ENCODE measurements around the gene KRT6A.
"Not testable (repeated sequence)": the region's sequence is repeated elsewhere in the genome, so short reads cannot be mapped to it uniquely, and the experiment has no call there.

KRT6A gene

DNA sequence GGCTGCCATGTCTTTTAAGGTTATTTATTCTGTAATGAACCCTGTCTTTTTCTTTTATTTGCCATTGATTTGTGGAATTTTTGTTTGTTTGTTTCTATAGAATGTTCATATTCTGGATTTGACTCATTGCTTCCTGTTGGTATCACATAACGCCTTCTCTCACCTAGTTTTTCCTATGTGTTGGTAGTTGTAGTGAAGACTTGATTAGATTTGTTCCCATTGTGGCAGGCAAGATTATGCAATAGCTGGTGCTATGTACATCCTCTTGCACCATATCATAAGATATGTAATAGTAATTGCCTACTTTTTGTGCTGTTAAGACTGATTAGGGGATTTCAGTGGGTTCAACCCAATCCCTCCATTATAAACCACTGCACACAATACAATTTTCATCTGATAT is 37.2 kb downstream of the KRT6A start:
- no peak for DNase-seq

DNA sequence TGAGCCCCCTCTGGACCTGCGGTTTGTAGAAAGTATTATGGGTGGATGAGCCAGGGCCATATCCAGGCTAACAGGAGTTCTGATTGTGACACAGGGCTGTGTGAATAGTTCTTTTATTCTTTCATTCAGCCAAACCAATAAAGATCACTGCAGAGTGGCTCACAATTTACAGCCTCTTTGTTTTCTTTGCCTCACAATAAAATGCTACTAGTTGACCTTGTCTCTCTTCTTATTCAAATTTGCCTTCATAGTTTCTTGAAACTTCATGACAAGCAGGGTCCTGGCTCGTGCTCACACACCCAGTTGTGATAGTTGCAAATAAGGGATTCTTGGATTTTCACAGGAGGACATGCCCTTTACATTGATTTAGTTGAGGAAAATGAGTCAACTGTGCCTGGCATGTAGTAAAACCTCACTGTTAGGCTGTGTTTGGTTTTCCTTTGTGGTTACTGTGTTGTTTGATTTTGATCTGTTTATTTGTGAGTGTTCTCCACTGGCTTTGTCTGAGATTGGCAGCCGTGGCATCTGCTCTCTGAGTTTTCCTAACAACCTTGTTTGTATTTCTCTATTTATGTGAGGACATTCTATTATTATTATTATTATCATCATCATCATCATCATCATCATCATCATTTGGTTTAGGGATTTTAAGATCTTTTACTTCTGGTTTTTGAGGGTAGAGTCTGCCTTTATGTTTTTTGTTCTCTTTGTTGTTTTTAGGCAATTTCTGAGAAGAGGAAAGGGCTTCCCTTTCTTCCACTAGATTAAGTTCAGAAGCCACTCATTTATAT is 38.5 kb downstream of the KRT6A start:
- no peak for DNase-seq

DNA sequence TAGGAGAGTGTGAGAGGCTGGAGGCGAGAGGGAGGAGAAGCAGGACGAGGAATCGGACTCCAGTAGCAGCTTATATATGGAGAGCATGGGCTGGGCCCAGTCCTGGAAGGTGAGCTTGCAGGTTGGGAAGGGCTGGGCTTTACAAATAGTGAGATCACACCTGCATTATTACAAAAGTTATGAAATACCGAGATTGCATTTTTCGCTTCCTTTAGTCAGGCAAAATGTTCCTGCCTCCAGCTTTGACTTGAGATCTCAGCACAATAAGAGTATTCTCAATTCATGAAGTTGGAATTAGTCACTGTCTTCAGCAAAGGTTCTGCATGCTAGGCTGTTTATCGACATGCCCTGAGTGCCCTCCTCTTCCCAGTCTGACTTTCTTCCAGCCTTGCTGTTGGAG is 41.0 kb downstream of the KRT6A start, which contains the start of gene KRT6B:
Gene KRT6B (minus strand): TSS at position 46 of the 400 bp plus-strand sequence. CDS start 68 bp downstream, outside the sequence.
- DNase-seq = no peak

DNA sequence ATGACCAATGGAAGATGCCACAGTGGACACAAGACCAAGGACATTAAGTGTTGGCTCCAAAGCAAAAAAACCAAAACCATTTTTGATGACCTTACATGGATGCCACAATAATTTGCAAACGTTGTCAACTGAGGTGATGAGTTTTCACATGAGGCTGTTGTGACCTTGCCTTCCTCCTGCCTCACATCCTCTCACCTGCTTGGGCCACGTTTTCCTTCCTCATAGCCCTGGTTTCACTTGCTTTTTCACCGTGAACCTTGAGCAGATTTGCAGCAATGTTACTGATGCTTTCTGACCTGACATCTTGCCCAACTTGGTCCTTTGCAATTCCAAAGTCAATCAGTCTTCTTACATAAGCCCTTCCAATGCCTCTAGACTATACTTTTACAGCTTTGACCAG is 44.8 kb downstream of the KRT6A start:
- DNase-seq = no peak

DNA sequence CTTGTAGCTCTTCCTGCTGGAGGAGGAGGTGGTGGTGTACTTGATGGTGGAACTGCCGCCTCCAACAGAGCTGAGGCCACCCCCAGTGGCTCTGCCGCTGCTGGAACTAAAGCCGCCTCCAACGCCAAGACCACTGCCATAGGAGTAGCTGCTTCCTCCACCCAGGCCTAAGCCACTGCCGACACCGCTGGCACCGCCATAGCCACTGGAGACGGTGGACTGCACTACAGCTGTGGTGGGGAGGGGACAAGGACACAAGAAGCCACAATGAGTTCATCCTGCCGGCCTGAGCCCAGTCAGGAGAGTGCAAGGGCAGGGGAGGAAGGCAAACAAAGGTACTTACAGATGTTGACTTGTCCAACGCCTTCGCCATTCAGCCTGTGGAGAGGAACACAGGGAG is 45.9 kb downstream of the KRT6A start:
- not testable (repeated sequence) for DNase-seq

DNA sequence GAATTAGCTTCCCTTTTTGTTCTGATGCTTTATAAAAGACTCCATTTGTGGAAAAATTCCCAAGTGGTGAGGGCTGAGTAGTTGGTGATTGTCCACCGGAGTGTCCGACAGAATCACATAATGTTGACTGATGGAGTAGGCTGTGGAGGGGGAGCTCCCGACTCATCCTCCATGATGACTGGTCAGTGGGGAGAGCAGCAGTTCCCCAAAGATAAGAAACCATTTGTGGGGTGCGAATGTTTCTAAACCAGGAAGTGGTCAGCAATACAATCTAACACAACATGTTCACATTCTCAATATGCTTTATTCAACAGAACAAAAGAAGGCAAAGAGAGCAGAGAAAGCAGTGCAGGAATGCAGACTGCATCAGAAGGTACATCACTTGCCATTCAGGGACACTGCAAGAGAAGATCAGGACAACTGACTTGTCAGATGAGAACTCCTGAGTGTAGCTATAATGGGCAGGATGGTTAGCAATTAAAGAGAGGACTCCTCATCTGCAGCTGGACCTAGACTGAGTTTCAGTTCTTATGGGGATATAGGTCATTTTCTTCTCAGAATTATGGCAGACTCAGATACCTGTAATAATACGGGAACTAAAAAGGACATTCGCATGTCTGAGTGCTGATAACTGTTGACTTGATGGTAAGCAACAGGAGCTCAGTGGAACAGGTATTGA is 46.6 kb downstream of the KRT6A start:
- no peak for DNase-seq

DNA sequence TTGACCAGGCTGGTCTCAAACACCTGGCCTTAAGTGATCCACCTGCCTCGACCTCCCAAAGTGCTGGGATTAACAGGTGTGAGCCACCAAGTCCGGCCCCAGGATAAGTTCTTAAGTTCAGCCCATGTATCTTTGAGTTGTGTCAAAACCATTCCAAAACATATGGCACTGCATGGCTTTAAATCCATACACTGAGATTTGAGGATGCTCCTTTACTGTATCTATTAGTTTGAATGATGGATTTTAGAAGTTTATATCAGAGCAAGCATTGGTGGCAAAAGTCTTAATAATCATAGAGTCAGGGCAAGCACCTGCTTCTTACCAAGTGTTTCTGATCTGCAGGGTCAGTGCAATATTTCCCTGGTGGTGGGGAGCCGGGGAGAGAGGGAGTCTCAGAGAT is 47.2 kb downstream of the KRT6A start:
- no peak for DNase-seq

DNA sequence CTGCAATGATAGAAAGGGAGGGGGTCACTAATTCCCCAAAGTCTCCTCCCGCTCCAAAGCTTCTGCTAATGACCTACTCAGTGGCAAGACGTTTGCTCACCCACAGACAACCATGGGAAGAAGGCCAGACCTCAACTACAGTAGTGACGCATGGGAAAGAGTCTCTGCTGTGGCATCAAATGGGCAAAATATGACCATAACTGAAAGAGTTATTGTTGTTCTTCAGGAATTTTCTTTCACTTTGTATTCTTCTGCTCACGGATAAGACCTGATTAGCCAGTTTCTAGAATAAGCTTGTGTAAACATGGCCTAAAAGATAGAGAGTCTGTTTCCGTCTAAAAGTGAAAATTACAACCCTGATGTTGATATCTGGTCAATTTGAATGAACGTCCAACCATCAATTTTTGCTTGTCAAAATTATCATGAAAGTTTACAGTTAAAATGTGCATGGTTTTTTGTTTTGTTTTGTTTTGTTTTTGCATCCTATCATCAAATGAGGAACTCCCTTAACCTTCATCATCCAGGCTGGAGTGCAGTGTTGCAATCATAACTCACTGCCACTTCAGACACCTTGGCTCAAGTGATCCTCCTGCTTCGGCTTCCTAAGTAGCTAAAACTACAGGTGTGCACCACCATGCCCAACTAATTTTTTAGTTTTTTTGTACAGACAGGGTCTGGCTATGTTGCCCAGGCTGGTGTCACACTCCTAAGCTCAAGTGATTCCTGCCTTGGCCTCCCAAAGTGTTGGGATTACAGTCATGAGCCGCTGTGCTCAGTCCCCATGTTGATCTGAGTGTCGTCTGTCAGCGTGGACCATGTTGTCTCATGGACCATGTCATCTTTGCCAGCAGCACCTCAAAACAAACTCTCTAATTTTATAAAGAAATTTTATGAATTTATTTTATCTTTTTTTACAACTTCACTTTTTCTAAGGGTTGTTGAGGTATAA is 48.1 kb downstream of the KRT6A start:
- no peak for DNase-seq

DNA sequence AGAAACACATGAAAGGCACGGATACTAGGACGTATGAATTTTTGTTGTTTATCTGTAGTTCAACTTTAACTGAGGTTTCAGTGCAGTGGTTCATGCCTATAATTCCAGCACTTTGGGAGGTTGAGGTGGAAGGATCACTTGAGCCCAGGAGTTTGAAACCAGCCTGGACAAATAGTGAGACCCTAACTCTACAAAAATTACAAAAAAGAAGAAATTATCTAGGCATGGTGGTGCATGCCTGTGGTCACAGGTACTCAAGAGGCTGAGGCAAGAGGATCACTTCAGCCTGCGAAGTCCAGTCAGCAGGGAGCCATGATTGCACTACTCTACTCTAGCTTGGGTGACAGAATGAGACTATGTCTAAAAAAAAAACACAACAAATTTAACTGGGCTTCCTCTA is 49.1 kb downstream of the KRT6A start:
- no peak for DNase-seq

DNA sequence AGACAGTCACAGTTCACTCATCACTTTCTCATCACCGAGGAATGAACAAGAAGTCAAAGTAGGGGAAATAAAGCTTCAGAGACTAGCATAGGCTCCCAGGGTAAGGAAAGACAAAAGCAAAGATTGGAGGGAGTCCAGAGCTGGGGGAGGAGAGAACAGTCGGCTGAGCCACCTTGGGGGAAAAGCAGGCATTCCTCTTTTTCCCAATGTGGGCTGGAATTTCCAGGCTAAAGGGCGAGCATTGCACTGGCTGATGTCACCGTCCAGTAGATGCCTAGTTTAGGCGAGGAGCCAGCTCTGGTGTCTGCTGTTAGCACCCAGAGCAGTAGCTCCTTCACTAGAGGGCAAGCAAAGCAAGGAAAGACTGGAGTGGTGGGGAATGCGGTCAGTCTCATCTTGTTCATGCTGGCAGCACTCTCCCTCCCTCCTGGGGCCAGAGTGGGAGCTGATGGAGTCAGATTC is 50.4 kb downstream of the KRT6A start:
- peak; percentile 92 for DNase-seq

DNA sequence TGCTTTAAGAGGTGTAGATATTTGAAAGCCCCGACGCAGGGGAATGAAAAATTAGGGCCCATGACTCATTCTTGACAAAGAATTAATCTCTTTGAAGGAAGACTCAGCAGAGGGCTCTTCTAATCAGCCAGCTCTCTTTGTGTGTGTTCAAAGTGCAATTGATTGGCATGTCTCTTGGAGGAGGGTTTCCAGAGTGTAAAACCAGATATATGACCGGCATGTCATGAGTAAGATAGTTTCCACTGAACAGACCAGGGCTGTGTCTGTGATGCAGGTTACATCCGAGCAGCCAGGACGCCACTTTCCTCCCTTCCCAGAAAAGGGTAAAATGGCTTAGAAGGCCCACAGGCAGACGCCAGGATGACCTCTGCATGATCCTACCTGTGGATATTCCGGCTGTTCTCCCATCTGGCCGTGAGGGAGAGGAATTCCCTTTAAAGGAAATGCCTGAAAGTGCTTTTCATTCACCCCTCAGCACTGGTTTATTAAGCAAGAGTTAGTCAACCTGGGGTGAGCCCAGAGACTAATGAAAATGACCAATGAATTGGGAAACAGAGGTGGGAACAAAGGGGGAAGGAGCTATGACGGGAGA is 51.6 kb downstream of the KRT6A start:
- peak; percentile 19 for DNase-seq

DNA sequence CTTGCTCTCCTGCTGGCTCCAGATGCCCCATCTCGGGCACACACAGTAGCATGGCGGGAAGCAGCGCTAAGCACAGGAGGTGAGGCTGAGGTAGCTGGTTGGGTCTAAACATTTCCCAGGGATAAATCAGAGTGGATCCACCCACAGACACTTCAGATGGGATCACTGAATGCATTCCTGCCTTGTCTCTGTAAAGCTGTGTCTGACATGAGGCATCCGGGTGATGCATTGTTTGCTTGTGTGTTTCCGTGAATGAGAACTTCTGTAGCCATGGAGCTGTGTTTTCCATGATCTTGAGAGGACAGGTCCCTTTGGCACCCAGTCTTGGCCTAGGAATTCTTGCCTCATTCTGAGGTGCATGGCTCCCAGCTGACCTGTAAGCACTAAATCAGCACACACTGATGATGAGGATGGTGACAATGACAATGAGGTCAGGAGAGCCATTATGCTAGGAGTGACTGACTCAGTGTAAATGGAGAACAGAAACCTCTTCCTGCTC is 52.2 kb downstream of the KRT6A start:
- DNase-seq = peak; percentile 58

DNA sequence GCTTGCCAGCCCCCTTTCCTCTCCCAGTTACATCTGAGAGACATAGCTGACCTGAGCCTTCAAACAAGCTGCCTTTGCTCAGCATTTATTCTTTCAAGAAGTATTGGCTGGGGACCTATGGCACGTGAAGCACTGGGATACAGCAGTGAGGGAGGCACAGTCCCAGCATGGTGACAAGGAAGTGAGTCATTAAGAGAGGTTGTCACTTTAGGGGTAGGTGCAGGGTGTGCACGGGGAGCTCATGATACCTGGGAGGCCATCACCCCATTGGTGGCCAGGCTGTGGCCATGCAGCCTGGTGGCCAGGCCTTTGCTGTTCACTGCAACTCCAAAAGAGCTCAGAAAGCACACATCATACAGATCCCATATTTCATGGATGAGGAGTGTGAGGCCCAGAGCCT is 53.2 kb downstream of the KRT6A start:
- no peak for DNase-seq

DNA sequence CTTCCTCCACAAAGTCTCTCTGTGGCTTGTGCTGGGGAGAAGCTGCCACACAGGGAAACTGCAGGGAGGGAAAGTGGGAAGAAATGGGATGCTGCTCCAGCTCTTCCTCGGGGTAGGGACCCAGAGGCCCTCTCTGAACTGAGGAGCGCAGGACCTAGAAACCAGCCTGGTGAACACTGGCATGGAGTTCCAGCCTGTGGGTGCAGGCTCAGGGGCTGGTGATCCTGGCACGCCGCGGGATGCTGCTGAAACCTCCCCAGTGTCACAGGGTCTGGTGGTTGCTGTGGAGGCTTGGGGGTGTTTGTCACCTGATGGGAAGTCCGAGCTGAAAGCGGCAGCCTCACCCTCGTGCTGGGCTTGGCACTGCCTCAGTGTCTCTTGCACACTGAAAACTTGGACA is 53.6 kb downstream of the KRT6A start:
- DNase-seq = no peak

DNA sequence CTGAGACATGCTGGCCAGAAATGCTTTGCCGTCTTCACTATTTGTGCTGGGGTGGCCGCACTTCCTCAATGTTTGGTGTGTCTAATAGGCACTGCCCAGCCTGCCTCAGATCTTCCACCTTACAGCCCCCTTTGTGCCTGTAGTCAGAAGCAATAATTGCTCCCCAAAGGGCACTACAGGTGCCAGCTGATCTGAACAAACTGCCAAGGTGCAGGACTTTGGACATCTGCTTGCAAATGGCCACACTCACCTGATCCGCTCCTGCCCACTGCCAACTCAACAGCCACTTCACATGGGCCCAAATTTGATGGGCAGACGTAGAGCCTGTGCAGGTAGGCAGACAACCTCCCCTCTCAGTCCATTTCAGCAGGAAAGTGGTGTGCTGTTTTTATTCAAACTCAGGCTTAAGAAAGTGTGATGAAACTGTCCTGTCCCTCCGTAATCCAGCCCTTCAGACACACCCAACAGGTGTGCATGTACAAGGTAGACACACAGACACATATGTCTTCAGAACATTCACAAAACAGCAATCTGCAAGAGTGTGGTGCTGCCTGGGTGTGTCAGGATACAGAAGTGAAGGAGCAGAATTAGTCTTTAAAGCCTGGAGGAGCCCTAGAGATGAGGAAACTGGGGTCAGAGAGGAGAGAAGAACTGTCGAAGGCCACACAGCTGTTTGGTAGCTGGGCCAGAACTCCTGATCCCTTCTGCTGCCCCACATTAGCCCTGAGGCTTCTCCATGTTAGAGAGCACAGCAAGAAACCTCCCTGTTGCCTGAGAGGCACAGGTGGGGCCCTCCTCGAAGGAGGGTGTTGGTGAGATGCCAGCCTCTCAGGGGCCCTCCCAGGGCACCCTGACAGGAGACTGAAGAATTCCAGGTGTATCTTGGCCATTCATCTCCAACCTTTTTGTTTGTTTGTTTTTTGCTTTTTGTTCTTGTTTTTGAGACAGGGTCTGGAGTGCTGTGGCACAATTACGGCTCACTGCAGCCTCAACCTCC is 54.5 kb downstream of the KRT6A start:
- DNase-seq = no peak

DNA sequence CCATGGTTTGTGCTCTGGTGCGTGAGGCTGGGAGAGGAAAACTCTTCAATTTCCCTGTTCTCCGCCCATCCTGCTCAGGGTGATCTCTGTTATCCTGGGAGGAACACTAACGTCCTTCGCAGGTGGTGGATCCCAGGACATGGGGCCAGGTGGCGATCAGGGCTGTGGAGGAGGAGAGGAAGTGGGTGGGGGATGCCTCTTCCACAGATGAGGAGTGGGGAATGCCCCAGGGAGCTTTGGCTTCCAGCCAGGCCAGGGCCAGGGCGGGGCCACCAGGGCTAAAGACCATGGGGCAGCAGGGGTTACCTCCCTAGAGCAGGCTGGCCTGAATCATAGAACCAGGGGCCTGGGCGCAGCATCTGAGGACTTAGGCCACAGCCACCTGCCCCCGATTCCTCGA is 55.5 kb downstream of the KRT6A start:
- DNase-seq = no peak
